Caco-2 (cell line): ENCODE data around the gene LRRC8A. TPM values are rescaled to one million over a fixed set of nuclear protein-coding genes. Genes with fewer than 3 reads are reported as not detected.
"Not testable (repeated sequence)": the region's sequence is repeated elsewhere in the genome, so short reads cannot be mapped to it uniquely, and the experiment has no call there.

Experiments used
- BruUV-seq: library from RNA; stranded (reverse); fragments of 400-500 nt; replicated peaks from 2 replicates; lab custom pipeline; 2021; lab: Mats Ljungman, UMichigan
- CTCF ChIA-PET: fragments of 300-600 bp; sonication (Branson Sonifier 250); formaldehyde crosslinking; loops from one replicate; lab custom pipeline; 2022; ENCODE audit warnings: antibody characterized with exemption; lab: Charles Lee
- POLR2A ChIA-PET: fragments of 300-600 bp; sonication (Branson Sonifier 250); formaldehyde crosslinking; loops from one replicate; lab custom pipeline; 2022; ENCODE audit warnings: antibody characterized with exemption; lab: Charles Lee
- DNase-seq, 2 experiments: peaks; one replicate each; pipeline versions ENCODE4 v3.0.0 to v3.0.0-alpha.2; 2020 to 2022
- H3K27me3 ChIP-seq: replicated peaks from 2 replicates; pipeline ENCODE4 v1.6.0; 2011; ENCODE audit warnings: low read length; ENCODE audit not compliant: control insufficient read depth, insufficient read depth
- H3K36me3 ChIP-seq: 2 replicates; pipeline ENCODE4 v1.5.1; 2011; ENCODE audit warnings: low read length; ENCODE audit not compliant: control insufficient read depth, insufficient read depth
- H3K4me1 ChIP-seq: fragments of 250-450 bp; sonication (Bioruptor Pico); 2 replicates; pipeline ENCODE4 v1.5.1; 2020; ENCODE audit warnings: mild to moderate bottlenecking
- H3K4me3 ChIP-seq: 2 replicates; pipeline ENCODE4 v1.5.1; 2011; ENCODE audit warnings: low read depth, mild to moderate bottlenecking, control low read depth, low read length
- H3K9me3 ChIP-seq: fragments of 250-450 bp; sonication (Bioruptor Pico); 2 replicates; pipeline ENCODE4 v1.5.1; 2020; ENCODE audit warnings: mild to moderate bottlenecking, moderate library complexity
- H3K27ac Mint-ChIP-seq: one replicate; pipeline ENCODE4 v1.8.0; 2022; ENCODE audit warnings: mixed read lengths; ENCODE audit not compliant: unreplicated experiment
- H3K27me3 Mint-ChIP-seq: one replicate; pipeline ENCODE4 v1.8.0; 2022; ENCODE audit warnings: mixed read lengths; ENCODE audit not compliant: insufficient read depth, unreplicated experiment
- H3K36me3 Mint-ChIP-seq: one replicate; pipeline ENCODE4 v1.8.0; 2022; ENCODE audit warnings: mild to moderate bottlenecking, mixed read lengths; ENCODE audit not compliant: insufficient read depth, unreplicated experiment
- H3K4me1 Mint-ChIP-seq: one replicate; pipeline ENCODE4 v1.8.0; 2022; ENCODE audit warnings: low read depth, mixed read lengths; ENCODE audit not compliant: unreplicated experiment
- H3K4me3 Mint-ChIP-seq: one replicate; pipeline ENCODE4 v1.8.0; 2022; ENCODE audit warnings: mild to moderate bottlenecking, moderate library complexity, mixed read lengths; ENCODE audit not compliant: unreplicated experiment
- H3K9me3 Mint-ChIP-seq: one replicate; pipeline ENCODE4 v1.8.0; 2022; ENCODE audit warnings: mixed read lengths; ENCODE audit not compliant: unreplicated experiment
- CTCF ChIP-seq, 2 experiments: fragments of 200-600 bp in 1 of 2; IDR thresholded peaks; 1 replicate in 1 of 2; 2 replicates in 1 of 2; pipeline versions ENCODE4 v1.5.1 to v1.8.0; 2011 to 2022; ENCODE audit warnings: antibody characterized with exemption in 1 of 2, control low read depth in 1 of 2, inconsistent platforms in 1 of 2, low read depth in 1 of 2, low read length in 1 of 2, mild to moderate bottlenecking in 1 of 2, moderate library complexity in 1 of 2; ENCODE audit not compliant: insufficient read depth in 1 of 2, severe bottlenecking in 1 of 2, unreplicated experiment in 1 of 2
- intact Hi-C: fragments of 100-400 bp; cut with micrococcal nuclease; formaldehyde crosslinking; loops from one replicate; pipeline ENCODE4 v1.10.0; 2022; ENCODE audit not compliant: unreplicated experiment
- total RNA-seq: library from RNA; stranded (reverse); gene quantifications from 2 replicates; pipeline ENCODE4 v1.2.3, GENCODE V29; 2022

The LRRC8A gene
- total RNA-seq, 1 experiment from 2014 or later = 21.9 TPM

- Mint-ChIP-seq H3K9me3 (no peaks in the 10 kb centered on the region), H3K4me1 (no peaks in the 10 kb centered on the region), H3K36me3 (no peaks in the 10 kb centered on the region), H3K27me3 (no peaks in the 10 kb centered on the region), H3K27ac (no peak overlapping the region), H3K4me3 (no peak overlapping the region)
- peaks cover 4% of the 10 kb centered on the region; the same call in 1 of the 2 replicates for H3K4me1 ChIP-seq
- peak; percentile 95 to 99 for TF ChIP-seq CTCF (IDR thresholded peaks at IDR 0.05; ENCODE audit: insufficient read depth in 1 of 2, low read depth in 1 of 2, low read length in 1 of 2, severe bottlenecking in 1 of 2, unreplicated experiment in 1 of 2)
- H3K9me3 ChIP-seq = no peaks in the 10 kb centered on the region
- no peak overlapping the region for H3K4me3 ChIP-seq
- BruUV-seq = no TSS peak
- DNase-seq = peak; percentile 85 to 89
- CTCF ChIA-PET = interaction anchor here (0.5 to 2.1 kb wide), 5 partner anchors 12 to 676 kb away, joined by 3 to 14 read pairs (median 4); no protein-coding TSS in a partner anchor
- intact Hi-C loops = loop anchor here (1.0 kb wide), 2 partner anchors 18 to 65 kb away; partner anchors contain the start of gene KYAT1
- POLR2A ChIA-PET = no interaction called here
- no peaks in the 10 kb centered on the region for H3K27me3 ChIP-seq
- H3K36me3 ChIP-seq = no peaks in the 10 kb centered on the region
Measured at GRCh38 chr9:128863647-128864046, 18.3 kb upstream of the LRRC8A start.

- Histone ChIP-seq H3K27me3 (no peaks in the 10 kb centered on the region), H3K36me3 (no peaks in the 10 kb centered on the region), H3K4me1 (peaks cover 8% of the 10 kb centered on the region), H3K9me3 (no peaks in the 10 kb centered on the region), H3K4me3 (no peak overlapping the region)
- Mint-ChIP-seq H3K27me3 (no peaks in the 10 kb centered on the region), H3K27ac (no peak overlapping the region), H3K4me1 (no peaks in the 10 kb centered on the region), H3K4me3 (no peak overlapping the region), H3K36me3 (peaks cover under 1% of the 10 kb centered on the region), H3K9me3 (no peaks in the 10 kb centered on the region)
- ChIA-PET CTCF (no interaction called here), POLR2A (interaction anchor here (0.7 kb wide), 1 partner anchor 164 kb away, joined by 5 read pairs; no protein-coding TSS in a partner anchor)
- no peak for TF ChIP-seq CTCF (IDR thresholded peaks at IDR 0.05; ENCODE audit: insufficient read depth in 1 of 2, low read depth in 1 of 2, low read length in 1 of 2, severe bottlenecking in 1 of 2, unreplicated experiment in 1 of 2)
- intact Hi-C loops = no loop called here
- no peak for DNase-seq
- BruUV-seq = no TSS peak
Measured at GRCh38 chr9:128870128-128870940, 11.6 kb upstream of the LRRC8A start.

GRCh38 chr9:128870941-128871265 is 11.0 kb upstream of the LRRC8A start:
- H3K27me3 ChIP-seq, H3K27me3 Mint-ChIP-seq, CTCF ChIA-PET, DNase-seq, H3K4me1 Mint-ChIP-seq, H3K4me3 Mint-ChIP-seq, H3K9me3 ChIP-seq, H3K4me3 ChIP-seq, H3K36me3 ChIP-seq, H3K36me3 Mint-ChIP-seq, BruUV-seq, intact Hi-C loops, H3K9me3 Mint-ChIP-seq, H3K27ac Mint-ChIP-seq: not testable (repeated sequence)
- POLR2A ChIA-PET = interaction anchor here (0.7 kb wide), 1 partner anchor 164 kb away, joined by 5 read pairs; no protein-coding TSS in a partner anchor
- peaks cover 13% of the 10 kb centered on the region for H3K4me1 ChIP-seq
